ENCODE results near the gene NAP1L3.

- TF ChIP-seq CTCF (IDR thresholded peaks at IDR 0.05), result no peak
- no peak for TF ChIP-seq POLR2A (IDR thresholded peaks at IDR 0.05)
These were observed 30.3 kb upstream of the NAP1L3 start for GRCh38 chrX:93703701-93704100.
